ENCODE results near the gene TSC22D2.
"Not testable (repeated sequence)": the region's sequence is repeated elsewhere in the genome, so short reads cannot be mapped to it uniquely, and the experiment has no call there.

TSC22D2 gene

DNA sequence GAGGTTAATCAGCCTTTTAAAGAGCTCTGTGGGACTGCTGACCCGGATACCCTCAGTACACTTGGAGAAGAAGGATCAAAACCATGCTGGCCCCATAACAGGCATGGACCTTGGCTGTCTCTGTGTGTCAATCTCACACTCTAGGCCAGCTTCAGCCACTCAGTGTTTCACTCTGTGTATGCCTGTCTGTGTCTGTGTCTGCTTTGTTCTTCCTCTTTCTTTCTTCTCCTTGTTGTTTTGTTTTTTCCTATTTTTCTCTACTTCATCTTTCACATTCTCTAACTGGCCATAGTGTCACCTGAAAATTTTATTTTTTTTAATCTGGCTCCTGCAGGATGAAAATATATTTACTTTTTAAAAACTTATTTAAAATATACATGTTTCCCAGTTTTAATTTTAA lies 87.1 kb downstream of the TSC22D2 start:
- DNase-seq = no peak

DNA sequence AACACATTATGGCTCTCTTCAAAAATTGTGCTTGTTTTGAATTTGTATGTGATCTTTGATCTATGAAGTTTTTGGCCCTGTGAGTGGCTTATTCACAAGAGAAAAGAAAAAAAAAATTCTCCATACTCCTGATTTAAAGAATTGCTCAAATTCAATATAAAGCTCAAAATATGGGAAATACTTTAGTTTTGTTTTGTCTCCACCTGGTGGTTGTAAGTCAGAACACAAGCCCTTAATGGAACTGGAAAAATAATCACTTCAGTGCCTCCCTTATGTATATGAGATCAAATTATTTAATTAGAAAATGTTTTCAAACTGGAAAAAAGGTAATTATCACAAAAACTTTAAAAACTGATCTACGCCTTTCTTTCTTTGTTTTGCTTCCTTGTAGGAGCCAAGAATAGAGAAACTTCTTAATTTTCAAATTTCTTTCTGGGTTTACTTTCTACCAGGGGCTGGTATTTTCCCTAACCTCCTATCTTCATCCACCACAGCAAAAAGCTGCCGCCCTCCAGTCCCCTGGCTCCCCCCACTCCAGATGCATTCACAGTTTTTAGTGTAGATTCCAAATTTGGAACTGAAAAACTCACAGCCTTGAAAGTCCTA lies 87.6 kb downstream of the TSC22D2 start:
- no peak for DNase-seq

DNA sequence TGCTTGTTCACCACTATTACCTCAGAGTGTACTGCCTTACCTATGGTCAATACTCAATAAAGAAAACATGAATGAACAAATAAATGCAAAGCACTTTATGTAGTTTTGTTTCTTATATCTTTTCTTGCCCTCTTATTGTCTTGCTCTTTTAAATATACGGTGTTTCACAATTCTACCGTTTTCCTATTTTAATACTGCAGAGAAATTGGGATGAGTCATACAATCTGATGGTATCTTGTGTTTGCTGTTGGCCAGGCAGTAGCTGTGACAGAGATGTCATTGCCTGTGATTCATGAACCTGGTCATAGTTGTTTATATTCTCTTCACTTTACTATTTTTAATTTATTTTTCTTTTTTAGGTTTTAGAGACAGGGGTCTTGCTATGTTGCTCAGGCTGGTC lies 89.9 kb downstream of the TSC22D2 start:
- no peak for DNase-seq

DNA sequence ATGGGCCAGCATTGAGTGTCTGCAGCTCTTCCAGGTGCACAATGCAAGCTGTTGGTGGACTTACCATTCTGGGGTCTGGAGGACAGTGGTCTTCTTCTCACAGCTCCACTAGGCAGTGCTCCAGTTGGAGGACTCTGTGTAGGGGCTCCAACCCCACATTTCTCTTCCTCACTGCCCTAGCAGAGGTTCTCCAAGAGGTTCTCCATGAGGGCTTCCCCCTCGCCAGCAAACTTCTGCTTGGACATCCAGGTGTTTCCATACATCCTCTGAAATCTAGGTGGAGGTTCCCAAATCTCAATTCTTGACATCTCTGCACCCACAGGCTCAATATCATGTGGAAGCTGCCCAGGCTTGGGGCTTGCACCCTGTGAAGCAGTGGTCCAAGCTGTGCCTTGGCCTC lies 92.9 kb downstream of the TSC22D2 start:
- DNase-seq = not testable (repeated sequence)

DNA sequence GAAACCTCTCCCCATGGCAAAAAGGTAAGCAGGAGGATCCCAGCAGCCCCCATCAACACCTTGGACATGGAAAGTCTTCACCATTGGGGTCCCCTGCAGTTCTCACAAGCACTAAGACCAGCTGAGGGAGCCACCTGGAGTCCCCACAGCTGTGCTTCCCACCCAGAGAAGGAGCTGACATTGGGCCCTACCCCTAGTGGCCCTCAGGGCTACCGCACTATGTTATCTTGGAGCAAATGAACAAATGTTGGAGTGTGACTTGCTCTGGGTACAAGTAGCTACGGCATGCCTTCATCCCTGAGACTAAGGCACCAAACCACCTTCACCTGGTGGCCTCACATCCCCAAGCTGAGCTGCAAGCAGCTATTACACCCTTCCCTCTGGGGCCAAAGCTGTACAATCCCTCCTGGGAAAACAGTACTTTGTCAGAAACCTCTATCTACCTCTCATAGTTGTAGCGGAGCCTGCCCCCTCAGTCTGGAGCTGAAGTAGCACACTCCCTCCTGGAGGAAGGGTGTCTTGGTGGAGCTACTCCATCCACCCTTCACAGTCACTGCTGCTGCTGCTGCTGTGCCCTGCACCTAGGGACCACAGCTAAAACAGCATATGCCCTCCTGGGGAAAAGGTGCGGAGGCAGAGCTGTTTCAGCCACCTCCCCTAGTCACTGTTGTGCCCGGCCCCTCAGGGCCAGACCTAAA lies 95.5 kb downstream of the TSC22D2 start:
- DNase-seq = no peak

DNA sequence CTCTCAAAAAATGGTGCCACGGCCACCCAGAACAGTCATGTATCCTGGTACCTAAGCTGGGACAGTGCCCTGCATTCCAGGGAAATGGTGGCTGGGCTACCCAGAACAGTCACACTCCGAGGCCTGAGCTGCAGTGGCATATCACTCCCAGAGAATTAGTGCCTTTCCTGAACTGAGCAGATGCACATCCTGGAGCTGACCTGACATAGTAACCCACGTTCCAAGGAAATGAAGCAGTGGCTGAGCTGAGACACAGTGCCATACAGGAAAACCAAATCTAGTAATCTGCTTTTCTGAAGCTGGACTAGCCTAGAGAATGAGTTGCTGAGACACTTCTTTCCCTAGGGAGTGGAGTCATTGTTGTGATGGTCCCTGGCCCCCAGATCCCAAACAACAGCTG lies 96.4 kb downstream of the TSC22D2 start:
- DNase-seq = no peak

DNA sequence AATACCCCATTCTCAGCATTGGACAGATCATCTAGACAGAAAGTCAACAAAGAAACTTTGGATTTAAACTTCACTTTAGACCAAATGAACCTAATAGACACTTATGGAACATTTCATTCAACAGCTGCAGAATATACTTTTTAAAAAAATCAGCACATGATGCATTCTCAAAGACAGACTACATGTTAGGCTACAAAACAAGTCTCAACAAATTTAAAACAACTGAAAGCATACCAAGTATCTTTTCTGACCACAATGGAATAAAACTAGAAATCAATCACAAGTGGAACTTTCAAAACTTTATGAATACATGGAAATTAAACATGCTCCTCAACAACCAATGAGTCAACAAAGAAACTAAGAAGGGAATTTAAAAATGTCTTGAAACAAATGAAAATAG lies 100.3 kb downstream of the TSC22D2 start:
- no peak for DNase-seq

DNA sequence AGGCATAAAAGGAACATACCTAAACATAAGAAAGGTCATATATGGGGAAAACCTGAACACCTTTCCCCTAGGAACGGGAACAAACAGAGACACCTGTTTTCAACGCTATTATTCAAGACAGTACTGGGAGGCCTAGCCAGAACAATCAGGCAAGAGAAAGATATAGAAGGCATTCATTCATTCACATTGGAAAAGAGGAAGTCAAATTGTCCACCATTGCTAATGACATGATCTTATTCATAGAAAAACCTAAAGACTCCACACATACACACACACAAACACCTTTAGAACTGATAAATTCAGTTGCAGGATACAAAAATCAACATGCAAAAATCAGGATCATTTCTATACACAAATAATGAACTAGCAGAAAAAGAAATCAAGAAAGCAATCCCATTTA lies 101.7 kb downstream of the TSC22D2 start:
- no peak for DNase-seq

DNA sequence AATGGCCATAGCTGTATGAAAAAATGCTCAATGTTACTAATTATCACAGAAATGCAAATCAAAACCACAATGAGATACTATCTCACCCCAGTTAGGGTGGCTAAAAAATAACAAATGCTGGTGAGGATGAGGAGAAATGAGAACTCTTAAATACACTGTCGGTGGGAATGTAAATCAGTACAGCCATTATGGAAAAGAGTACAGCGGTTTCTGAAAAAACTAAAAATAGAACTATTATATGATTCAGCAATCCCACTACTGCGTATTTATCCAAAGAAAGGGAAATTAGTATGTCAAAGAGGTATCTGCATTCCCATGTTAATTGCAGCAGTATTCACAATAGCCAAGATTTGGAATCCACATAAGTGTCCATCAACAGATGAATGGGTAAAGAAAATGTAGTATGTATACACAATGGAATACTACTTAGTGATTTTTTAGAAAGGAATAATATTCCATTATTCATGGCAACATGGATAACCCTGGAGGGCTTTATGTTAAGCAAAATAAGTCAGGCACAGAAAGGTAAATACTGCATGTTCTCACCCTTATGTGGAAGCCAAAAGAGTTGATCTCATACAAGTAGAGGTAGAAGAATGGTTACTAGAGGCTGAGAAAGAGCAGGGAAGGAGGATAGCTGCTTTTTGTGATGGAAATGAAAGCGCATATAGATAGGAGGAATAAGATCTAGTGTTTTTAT lies 103.2 kb downstream of the TSC22D2 start:
- no peak for DNase-seq

DNA sequence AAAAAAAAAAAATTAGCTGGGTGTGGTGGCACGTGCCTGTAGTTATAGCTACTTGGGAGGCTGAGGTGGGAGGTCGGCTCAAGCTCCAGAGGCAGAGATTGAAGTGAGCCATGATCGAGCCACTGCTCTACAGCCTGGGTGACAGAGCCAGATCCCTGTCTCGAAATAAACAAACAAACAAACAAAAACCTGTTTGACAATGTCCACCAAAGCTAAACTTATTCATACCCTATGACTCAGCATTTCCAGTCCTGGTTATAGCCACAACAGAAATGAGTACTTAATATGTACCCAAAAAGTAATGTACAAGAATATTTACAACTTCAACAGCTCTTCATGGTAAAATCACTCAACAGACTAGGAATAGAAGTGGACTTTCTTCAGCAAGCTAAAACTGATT lies 107.1 kb downstream of the TSC22D2 start:
- DNase-seq = no peak
